ENCODE data around the gene ZNF683. TPM values are rescaled to one million over a fixed set of nuclear protein-coding genes. Genes with fewer than 3 reads are reported as not detected.

Gene ZNF683
- total RNA-seq, 4 donors from 2014 or later, result not detected

DNA sequence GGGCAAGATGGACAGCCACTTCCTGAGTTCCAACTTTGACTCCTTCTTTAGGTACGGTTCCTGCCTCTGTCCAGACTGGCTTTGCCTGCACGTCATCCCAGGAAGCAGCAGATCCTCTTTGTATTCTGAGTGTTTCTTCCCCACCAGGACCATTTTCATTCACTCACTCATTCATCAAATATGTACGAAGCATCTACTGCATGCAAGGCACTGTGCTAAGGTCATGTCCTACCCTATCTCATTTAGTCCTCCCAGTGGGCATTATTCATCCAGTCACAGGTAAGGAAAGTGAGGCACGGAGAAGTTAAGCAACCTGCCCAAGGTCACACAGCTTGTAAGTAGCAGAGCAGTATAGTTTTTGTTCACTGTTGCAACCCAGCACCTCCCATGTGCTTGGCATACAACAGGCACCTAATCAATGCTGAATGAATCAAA lies 32.5 kb downstream of the ZNF683 start:
- no peak overlapping the region for H3K4me3 ChIP-seq
- H3K4me1 ChIP-seq, result peaks cover 0 to 9% of the 10 kb centered on the region in 2 donors
- H3K27ac ChIP-seq, result no peak overlapping the region
- no peak for DNase-seq
- no peaks in the 10 kb centered on the region for H3K9me3 ChIP-seq
- no peaks in the 10 kb centered on the region for H3K36me3 ChIP-seq
- intact Hi-C loops (cut with DNase I; ENCODE audit: low total_unique reads), result no loop called here
- peaks cover 5 to 10% of the 10 kb centered on the region in 2 donors for H3K27me3 ChIP-seq
- no peak for TF ChIP-seq CTCF (IDR thresholded peaks at IDR 0.05)
- no peak for TF ChIP-seq POLR2A (IDR thresholded peaks at IDR 0.05)

DNA sequence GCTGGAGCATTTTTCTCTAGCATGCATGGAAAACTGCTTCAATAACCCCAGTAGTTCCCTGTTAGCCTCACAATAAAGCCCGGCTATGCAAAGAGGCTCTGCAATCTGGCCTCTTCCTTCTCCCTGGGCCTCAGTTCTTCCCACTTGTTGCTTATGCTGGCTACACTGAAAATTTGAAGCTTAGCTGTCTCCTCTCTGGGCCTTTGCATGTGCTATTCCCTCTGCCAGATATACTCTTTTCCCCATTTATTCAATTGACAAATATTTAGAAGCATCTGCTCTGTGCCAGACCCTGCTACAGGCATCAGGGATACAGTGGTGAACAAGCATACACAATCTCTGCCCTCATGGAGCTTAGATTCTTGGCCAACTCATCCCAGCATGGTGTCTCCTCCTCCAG lies 33.9 kb downstream of the ZNF683 start:
- Histone ChIP-seq H3K4me1 (peaks cover 0 to 9% of the 10 kb centered on the region in 2 donors), H3K36me3 (no peaks in the 10 kb centered on the region), H3K9me3 (no peaks in the 10 kb centered on the region), H3K4me3 (no peak overlapping the region), H3K27me3 (peaks cover 5 to 20% of the 10 kb centered on the region in 2 donors), H3K27ac (no peak overlapping the region)
- TF ChIP-seq POLR2A (IDR thresholded peaks at IDR 0.05) (no peak), CTCF (IDR thresholded peaks at IDR 0.05) (no peak)
- no peak for DNase-seq
- intact Hi-C loops (cut with DNase I; ENCODE audit: low total_unique reads), result no loop called here

GRCh38 chr1:26337625-26338024 lies 34.9 kb downstream of the ZNF683 start:
- Histone ChIP-seq H3K27me3 (peaks cover 5 to 20% of the 10 kb centered on the region in 2 donors), H3K4me3 (no peak overlapping the region), H3K4me1 (peaks cover 0 to 9% of the 10 kb centered on the region in 2 donors), H3K9me3 (no peaks in the 10 kb centered on the region), H3K36me3 (no peaks in the 10 kb centered on the region), H3K27ac (no peak overlapping the region)
- no peak for DNase-seq
- intact Hi-C loops (cut with DNase I; ENCODE audit: low total_unique reads), result no loop called here
- TF ChIP-seq CTCF (IDR thresholded peaks at IDR 0.05) (no peak), POLR2A (IDR thresholded peaks at IDR 0.05) (no peak)

- no peak for TF ChIP-seq CTCF (IDR thresholded peaks at IDR 0.05)
- no peak for TF ChIP-seq POLR2A (IDR thresholded peaks at IDR 0.05)
- Histone ChIP-seq H3K36me3 (no peaks in the 10 kb centered on the region), H3K27me3 (peaks cover 5 to 20% of the 10 kb centered on the region in 2 donors), H3K4me3 (no peak overlapping the region), H3K27ac (no peak overlapping the region), H3K9me3 (no peaks in the 10 kb centered on the region), H3K4me1 (peaks cover 0 to 9% of the 10 kb centered on the region in 2 donors)
- no peak for DNase-seq
- intact Hi-C loops (cut with DNase I; ENCODE audit: low total_unique reads), result no loop called here
Measured at GRCh38 chr1:26337206-26337535, 35.4 kb downstream of the ZNF683 start.

DNA sequence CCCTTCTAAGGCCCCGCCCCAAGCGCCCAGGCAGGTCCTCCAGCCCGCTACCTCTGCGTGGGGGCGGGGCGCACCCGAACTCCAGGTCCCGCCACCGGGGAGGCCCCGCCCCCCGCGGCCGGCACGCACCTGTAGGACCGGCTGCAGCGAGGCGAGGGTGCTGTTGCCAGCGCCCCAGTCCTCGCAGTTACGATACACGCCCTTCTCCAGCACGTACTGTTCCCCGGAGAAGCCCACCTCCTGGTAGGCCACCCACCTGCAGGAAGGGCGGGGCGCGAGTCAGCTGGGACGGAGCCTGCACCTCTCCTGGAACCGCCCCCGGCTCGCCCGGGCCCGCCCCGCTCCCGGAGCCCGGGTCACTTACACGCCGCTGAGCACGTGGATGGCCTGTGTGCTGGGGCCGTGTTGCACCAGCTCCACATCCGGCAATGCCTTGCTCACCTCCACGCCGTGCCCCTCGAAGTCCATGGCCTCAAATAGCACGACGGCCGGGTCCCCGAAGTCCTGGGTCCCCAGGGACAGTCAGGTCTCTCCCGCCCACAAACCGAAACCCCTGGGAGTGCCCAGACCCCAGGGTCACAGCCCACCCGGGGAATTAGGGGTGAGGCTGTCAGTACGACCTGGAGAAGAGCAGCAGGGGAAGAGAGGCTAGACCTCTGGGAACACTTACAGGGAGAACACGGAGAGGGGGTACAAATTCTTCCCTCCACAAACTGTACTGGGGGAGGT lies 35.9 kb downstream of the ZNF683 start:
- DNase-seq, result peak in 1 of 2 donors; percentile 42
- TF ChIP-seq CTCF (IDR thresholded peaks at IDR 0.05) (no peak), POLR2A (IDR thresholded peaks at IDR 0.05) (no peak)
- peak overlapping the region; percentile 3 to 31 for H3K4me3 ChIP-seq
- H3K27me3 ChIP-seq, result peaks cover 5 to 20% of the 10 kb centered on the region in 2 donors
- no peaks in the 10 kb centered on the region for H3K36me3 ChIP-seq
- intact Hi-C loops (cut with DNase I; ENCODE audit: low total_unique reads), result no loop called here
- H3K27ac ChIP-seq, result no peak overlapping the region
- H3K9me3 ChIP-seq, result no peaks in the 10 kb centered on the region
- H3K4me1 ChIP-seq, result peaks cover 0 to 9% of the 10 kb centered on the region in 2 donors
